Activated B cell treated with CpG ODN at 0.5 μM for 24 hours (primary cell): ENCODE results near the gene NAMPT. TPM values are rescaled to one million over a fixed set of nuclear protein-coding genes. Genes with fewer than 3 reads are reported as not detected.

ENCODE experiments used
- ATAC-seq: fragments of 200-7000 bp; cut with Tn5 transposase; one replicate; pipeline ENCODE4 v1.10.0; 2021; ENCODE audit warnings: low read depth, mild to moderate bottlenecking, moderate library complexity
- CTCF ChIA-PET: fragments of 350-600 bp; sonication (Branson Sonifier 250); formaldehyde crosslinking; loops from one replicate; lab custom pipeline; 2021; ENCODE audit warnings: antibody characterized with exemption; lab: Charles Lee
- POLR2A ChIA-PET: fragments of 350-600 bp; sonication (Branson Sonifier 250); formaldehyde crosslinking; loops from one replicate; lab custom pipeline; 2021; ENCODE audit warnings: antibody characterized with exemption; lab: Charles Lee
- DNase-seq: peaks from one replicate; pipeline ENCODE4 v3.0.0; 2022
- H3K27ac Mint-ChIP-seq: one replicate; pipeline ENCODE4 v1.8.0; 2020; ENCODE audit warnings: mixed read lengths
- H3K27me3 Mint-ChIP-seq: one replicate; pipeline ENCODE4 v1.8.0; 2021; ENCODE audit warnings: mixed read lengths
- H3K36me3 Mint-ChIP-seq: one replicate; pipeline ENCODE4 v1.8.0; 2021; ENCODE audit warnings: low read depth, mixed read lengths
- H3K4me1 Mint-ChIP-seq: one replicate; pipeline ENCODE4 v1.8.0; 2021; ENCODE audit warnings: mixed read lengths
- H3K4me3 Mint-ChIP-seq: one replicate; pipeline ENCODE4 v1.8.0; 2020; ENCODE audit warnings: mild to moderate bottlenecking, mixed read lengths
- H3K9me3 Mint-ChIP-seq: one replicate; pipeline ENCODE4 v1.8.0; 2020; ENCODE audit warnings: mixed read lengths
- intact Hi-C: fragments of 100-400 bp; cut with micrococcal nuclease; formaldehyde crosslinking; loops from one replicate; pipeline ENCODE4 v1.15.1; 2024
- total RNA-seq: library from RNA; stranded (reverse); gene quantifications from 2 replicates; pipeline ENCODE4 v1.2.3, GENCODE V29; 2022
- TF ChIP-seq, protein P1 (sequence below): fragments of 200-600 bp; IDR thresholded peaks from one replicate; pipeline ENCODE4 v1.8.0; 2022; ENCODE audit warnings: antibody characterized with exemption, mild to moderate bottlenecking

Gene NAMPT
- total RNA-seq, 1 donor from 2014 or later: 90.2 TPM

DNA sequence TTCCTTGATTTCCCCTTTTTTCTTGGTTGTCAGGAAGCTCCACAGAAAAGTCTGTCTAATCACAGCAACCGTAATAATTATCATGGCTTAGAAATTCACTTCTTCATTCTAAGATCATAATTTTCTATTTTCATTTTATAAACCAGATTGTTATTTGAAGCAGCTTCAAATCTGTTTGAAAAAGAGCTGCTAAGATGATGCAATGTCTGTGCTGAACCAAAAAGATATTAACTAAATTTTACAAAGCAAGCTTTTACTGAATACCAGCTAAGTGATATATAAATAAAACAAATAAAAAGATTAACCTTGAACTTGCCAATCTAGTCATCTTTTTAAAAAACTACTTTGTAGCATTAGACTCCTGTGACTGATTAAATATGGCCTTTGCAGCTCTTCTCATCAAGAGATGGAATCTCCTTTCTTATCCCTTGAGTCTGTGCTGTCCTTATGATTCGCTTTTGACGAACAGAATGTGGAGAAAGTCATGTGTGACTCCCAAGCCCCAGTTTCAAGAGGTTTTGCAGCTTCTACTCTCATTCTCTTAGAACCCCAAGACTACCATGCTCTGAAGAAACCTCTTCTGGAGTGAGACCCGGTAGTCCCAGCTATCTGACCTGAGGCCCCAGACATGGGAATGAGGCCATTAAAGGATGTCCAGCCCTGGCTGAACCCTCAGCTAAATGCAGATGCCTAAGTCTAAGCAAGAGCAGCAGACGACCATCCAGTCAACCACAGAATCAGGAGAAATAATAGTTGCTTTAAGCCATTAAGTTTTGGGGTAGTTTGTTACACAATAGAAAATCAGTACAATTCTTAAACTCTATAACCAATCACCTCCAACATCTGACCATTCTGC lies 14.4 kb downstream of the NAMPT start:
- Mint-ChIP-seq H3K27me3 (no peaks in the 10 kb centered on the region), H3K4me1 (no peaks in the 10 kb centered on the region), H3K9me3 (no peaks in the 10 kb centered on the region), H3K36me3 (peaks cover 80% of the 10 kb centered on the region), H3K4me3 (no peak overlapping the region), H3K27ac (no peak overlapping the region)
- no peak for ATAC-seq
- CTCF ChIA-PET: interaction anchor here (3.1 kb wide), 1 partner anchor 192 kb away, joined by 12 read pairs; no protein-coding TSS in a partner anchor
- TF ChIP-seq, protein P1, sequence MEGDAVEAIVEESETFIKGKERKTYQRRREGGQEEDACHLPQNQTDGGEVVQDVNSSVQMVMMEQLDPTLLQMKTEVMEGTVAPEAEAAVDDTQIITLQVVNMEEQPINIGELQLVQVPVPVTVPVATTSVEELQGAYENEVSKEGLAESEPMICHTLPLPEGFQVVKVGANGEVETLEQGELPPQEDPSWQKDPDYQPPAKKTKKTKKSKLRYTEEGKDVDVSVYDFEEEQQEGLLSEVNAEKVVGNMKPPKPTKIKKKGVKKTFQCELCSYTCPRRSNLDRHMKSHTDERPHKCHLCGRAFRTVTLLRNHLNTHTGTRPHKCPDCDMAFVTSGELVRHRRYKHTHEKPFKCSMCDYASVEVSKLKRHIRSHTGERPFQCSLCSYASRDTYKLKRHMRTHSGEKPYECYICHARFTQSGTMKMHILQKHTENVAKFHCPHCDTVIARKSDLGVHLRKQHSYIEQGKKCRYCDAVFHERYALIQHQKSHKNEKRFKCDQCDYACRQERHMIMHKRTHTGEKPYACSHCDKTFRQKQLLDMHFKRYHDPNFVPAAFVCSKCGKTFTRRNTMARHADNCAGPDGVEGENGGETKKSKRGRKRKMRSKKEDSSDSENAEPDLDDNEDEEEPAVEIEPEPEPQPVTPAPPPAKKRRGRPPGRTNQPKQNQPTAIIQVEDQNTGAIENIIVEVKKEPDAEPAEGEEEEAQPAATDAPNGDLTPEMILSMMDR: no peak
- POLR2A ChIA-PET: interaction anchor here (0.9 kb wide), 1 partner anchor 14 kb away, joined by 4 read pairs; the partner anchor contains the start of gene NAMPT
- intact Hi-C loops: no loop called here
- DNase-seq: no peak

GRCh38 chr7:106269254-106269961 lies 15.4 kb downstream of the NAMPT start:
- Mint-ChIP-seq H3K27me3 (no peaks in the 10 kb centered on the region), H3K36me3 (peaks cover 82% of the 10 kb centered on the region), H3K9me3 (no peaks in the 10 kb centered on the region), H3K4me3 (no peak overlapping the region), H3K4me1 (no peaks in the 10 kb centered on the region), H3K27ac (no peak overlapping the region)
- POLR2A ChIA-PET: interaction anchor here (0.9 kb wide), 1 partner anchor 15 kb away, joined by 4 read pairs; the partner anchor contains the start of gene NAMPT
- TF ChIP-seq, protein P1: no peak
- CTCF ChIA-PET: interaction anchor here (3.1 kb wide), 1 partner anchor 193 kb away, joined by 12 read pairs; no protein-coding TSS in a partner anchor
- DNase-seq (no peak), ATAC-seq (no peak)
- intact Hi-C loops: no loop called here

- intact Hi-C loops: no loop called here
- TF ChIP-seq, protein P1: no peak
- H3K36me3 Mint-ChIP-seq: peaks cover 84% of the 10 kb centered on the region
- H3K27ac Mint-ChIP-seq: no peak overlapping the region
- ChIA-PET CTCF (interaction anchor here (1.4 kb wide), 1 partner anchor 197 kb away, joined by 3 read pairs; no protein-coding TSS in a partner anchor), POLR2A (interaction anchor here (0.6 kb wide), 1 partner anchor 19 kb away, joined by 3 read pairs; no protein-coding TSS in a partner anchor)
- no peaks in the 10 kb centered on the region for H3K9me3 Mint-ChIP-seq
- no peak overlapping the region for H3K4me3 Mint-ChIP-seq
- H3K4me1 Mint-ChIP-seq: peaks cover 3% of the 10 kb centered on the region
- no peaks in the 10 kb centered on the region for H3K27me3 Mint-ChIP-seq
- DNase-seq (no peak), ATAC-seq (no peak)
Observed at GRCh38 chr7:106265133-106265532, 19.6 kb downstream of the NAMPT start.

- Mint-ChIP-seq H3K4me1 (peaks cover 3% of the 10 kb centered on the region), H3K4me3 (no peak overlapping the region), H3K9me3 (no peaks in the 10 kb centered on the region), H3K36me3 (peaks cover 89% of the 10 kb centered on the region), H3K27me3 (no peaks in the 10 kb centered on the region), H3K27ac (no peak overlapping the region)
- DNase-seq (no peak), ATAC-seq (no peak)
- POLR2A ChIA-PET: interaction anchor here (0.6 kb wide), 1 partner anchor 52 kb away, joined by 3 read pairs; no protein-coding TSS in a partner anchor
- intact Hi-C loops: no loop called here
- CTCF ChIA-PET: no interaction called here
- TF ChIP-seq, protein P1: no peak
Observed at GRCh38 chr7:106262221-106262881, 22.4 kb downstream of the NAMPT start.
